Thymus (tissue), 11 donors: Measurements from ENCODE around the gene CLTC. TPM values are rescaled to one million over a fixed set of nuclear protein-coding genes. Genes with fewer than 3 reads are reported as not detected.

Experiments
- DNase-seq, 9 donors: peaks; one replicate each; pipeline ENCODE4 v3.0.0-alpha.2; 2013; ENCODE audit warnings: low spot score in 9 of 9, low read depth in 6 of 9, missing footprints in 1 of 9
- H3K27ac ChIP-seq, 2 donors: one replicate each; pipeline ENCODE4 v1.5.1; 2013; ENCODE audit warnings: control low read depth in 1 of 2, low read depth in 1 of 2, low read length in 1 of 2, mild to moderate bottlenecking in 1 of 2, moderate library complexity in 1 of 2
- H3K27me3 ChIP-seq, 2 donors: one replicate each; pipeline ENCODE4 v1.5.1; 2013; ENCODE audit warnings: low read length in 1 of 2; ENCODE audit not compliant: control insufficient read depth in 2 of 2, insufficient read depth in 1 of 2
- H3K36me3 ChIP-seq, 2 donors: one replicate each; pipeline ENCODE4 v1.5.1; 2013; ENCODE audit warnings: low read length in 1 of 2, mild to moderate bottlenecking in 1 of 2, moderate library complexity in 1 of 2; ENCODE audit not compliant: control insufficient read depth in 2 of 2, insufficient read depth in 2 of 2
- H3K4me1 ChIP-seq, 2 donors: one replicate each; pipeline ENCODE4 v1.5.1; 2013; ENCODE audit warnings: low read length in 2 of 2; ENCODE audit not compliant: control insufficient read depth in 2 of 2, insufficient read depth in 2 of 2
- H3K4me3 ChIP-seq, 2 donors: one replicate each; pipeline ENCODE4 v1.5.1; 2013; ENCODE audit warnings: low read length in 2 of 2, control low read depth in 1 of 2, mild to moderate bottlenecking in 1 of 2
- H3K9me3 ChIP-seq, 2 donors: one replicate each; pipeline ENCODE4 v1.5.1; 2013; ENCODE audit warnings: low read length in 1 of 2, mild to moderate bottlenecking in 1 of 2; ENCODE audit not compliant: control insufficient read depth in 2 of 2, insufficient read depth in 1 of 2
- whole genome bisulfite sequencing: extraction: QIAGEN DNeasy Blood & Tissue Kit; methylation state at CpG from one replicate; pipeline ENCODE4 v1.1.7; 2013; 5-methylcytosine and 5-hydroxymethylcytosine counted together
- polyA plus RNA-seq: library from polyadenylated mRNA; stranded (reverse); fragments of 200-250 nt; gene quantifications from one replicate; pipeline ENCODE4 v1.2.3, GENCODE V29; 2013
- total RNA-seq: library from RNA; stranded (reverse); fragments of 120-200 nt; gene quantifications from one replicate; pipeline ENCODE4 v1.2.4, GENCODE V29; 2013
- donor health status: healthy.

Gene CLTC
- total and polyA plus RNA-seq, 2 donors = 89.0 to 127 TPM

GRCh38 chr17:59743842-59744241, 124.1 kb downstream of the CLTC start:
- 96% methylated on average over 4 of the region's 4 CpGs for WGBS
- no peak for DNase-seq
- Histone ChIP-seq H3K9me3 (no peaks in the 10 kb centered on the region), H3K4me1 (no peaks in the 10 kb centered on the region), H3K27ac (no peak overlapping the region), H3K27me3 (no peaks in the 10 kb centered on the region), H3K4me3 (no peak overlapping the region), H3K36me3 (peaks cover 0 to 2% of the 10 kb centered on the region in 2 donors)

- no peaks in the 10 kb centered on the region for H3K27me3 ChIP-seq
- H3K9me3 ChIP-seq = no peaks in the 10 kb centered on the region
- H3K4me1 ChIP-seq = no peaks in the 10 kb centered on the region
- DNase-seq = no peak
- 99% methylated on average over 2 of the region's 2 CpGs for WGBS
- H3K27ac ChIP-seq = no peak overlapping the region
- no peak overlapping the region for H3K4me3 ChIP-seq
- H3K36me3 ChIP-seq = peaks cover 0 to 2% of the 10 kb centered on the region in 2 donors
These were observed 125.3 kb downstream of the CLTC start for GRCh38 chr17:59745040-59745439.

Other genes starting within 250 kb of the CLTC start
- 38.7 TPM for gene DHX40, start 54.3 kb upstream of the CLTC start, total RNA-seq
- gene DHX40, start 54.3 kb upstream of the CLTC start, polyA plus RNA-seq = 21.7 TPM
- gene PTRH2, start 87.5 kb downstream of the CLTC start, total RNA-seq = 23.2 TPM
- gene PTRH2, start 87.5 kb downstream of the CLTC start, polyA plus RNA-seq = 25.9 TPM
- gene VMP1, start 87.8 kb downstream of the CLTC start, total RNA-seq = 72.3 TPM
- gene VMP1, start 87.8 kb downstream of the CLTC start, polyA plus RNA-seq = 202 TPM